Mesenchymal stem cell (in vitro differentiated cells and primary cell): ENCODE data around the gene ANTXRL.
"Not testable (repeated sequence)": the region's sequence is repeated elsewhere in the genome, so short reads cannot be mapped to it uniquely, and the experiment has no call there.

Experiments
- DNase-seq: peaks from one replicate; pipeline ENCODE4 v3.0.0-alpha.2; 2013
- H2AFZ ChIP-seq: one replicate; pipeline ENCODE4 v1.6.1; 2013; ENCODE audit warnings: low read depth, mild to moderate bottlenecking, control low read depth, inconsistent platforms, low read length, moderate library complexity
- H2AK5ac ChIP-seq: 2 replicates; pipeline ENCODE4 v1.6.1; 2013; ENCODE audit warnings: low read length, moderate library complexity, mild to moderate bottlenecking, inconsistent platforms; ENCODE audit not compliant: severe bottlenecking
- H2BK120ac ChIP-seq: one replicate; pipeline ENCODE4 v1.6.1; 2013; ENCODE audit warnings: low read depth, mild to moderate bottlenecking, inconsistent platforms, low read length, moderate library complexity
- H2BK12ac ChIP-seq, 2 experiments: one replicate each; pipeline ENCODE4 v1.6.1; 2013; ENCODE audit warnings: inconsistent platforms in 2 of 2, low read length in 2 of 2, mild to moderate bottlenecking in 2 of 2, moderate library complexity in 2 of 2, control low read depth in 1 of 2
- H2BK15ac ChIP-seq: one replicate; pipeline ENCODE4 v1.6.1; 2013; ENCODE audit warnings: mild to moderate bottlenecking, low read depth, inconsistent platforms; ENCODE audit not compliant: poor library complexity, severe bottlenecking
- H2BK5ac ChIP-seq: 2 replicates; pipeline ENCODE4 v1.6.1; 2013; ENCODE audit warnings: low read depth, mild to moderate bottlenecking, low read length, control low read depth, inconsistent platforms; ENCODE audit not compliant: poor library complexity, severe bottlenecking
- H3K14ac ChIP-seq, 2 experiments: one replicate each; pipeline ENCODE4 v1.6.1; 2013; ENCODE audit warnings: inconsistent platforms in 2 of 2, low read length in 2 of 2, control low read depth in 1 of 2, mild to moderate bottlenecking in 1 of 2, moderate library complexity in 1 of 2
- H3K18ac ChIP-seq, 2 experiments: one replicate each; pipeline ENCODE4 v1.6.1; 2013; ENCODE audit warnings: inconsistent platforms in 2 of 2, low read length in 2 of 2, control low read depth in 1 of 2, low read depth in 1 of 2, mild to moderate bottlenecking in 1 of 2
- H3K23ac ChIP-seq, 2 experiments: one replicate each; pipeline ENCODE4 v1.6.1; 2013; ENCODE audit warnings: inconsistent platforms in 2 of 2, low read length in 2 of 2, mild to moderate bottlenecking in 2 of 2, moderate library complexity in 2 of 2, control low read depth in 1 of 2
- H3K27ac ChIP-seq: 2 replicates; pipeline ENCODE4 v1.5.1; 2013; ENCODE audit warnings: mild to moderate bottlenecking, moderate library complexity, low read length, control low read depth, inconsistent platforms; ENCODE audit not compliant: poor library complexity, severe bottlenecking
- H3K27me3 ChIP-seq, 2 experiments: 2 replicates each; pipeline versions ENCODE4 v1.6.1 to v1.7.0; 2013; ENCODE audit warnings: low read length in 2 of 2, mild to moderate bottlenecking in 2 of 2, moderate library complexity in 2 of 2, control low read depth in 1 of 2, inconsistent platforms in 1 of 2; ENCODE audit not compliant: control insufficient read depth in 1 of 2, insufficient read depth in 1 of 2
- H3K36me3 ChIP-seq, 2 experiments: 2 replicates each; pipeline versions ENCODE4 v1.6.1 to v1.7.0; 2013; ENCODE audit warnings: low read length in 2 of 2, control low read depth in 1 of 2, inconsistent platforms in 1 of 2, low read depth in 1 of 2, mild to moderate bottlenecking in 1 of 2; ENCODE audit not compliant: insufficient read depth in 2 of 2, control insufficient read depth in 1 of 2
- H3K4ac ChIP-seq, 2 experiments: one replicate each; pipeline ENCODE4 v1.6.1; 2013; ENCODE audit warnings: inconsistent platforms in 2 of 2, low read length in 2 of 2, mild to moderate bottlenecking in 2 of 2, moderate library complexity in 2 of 2, control low read depth in 1 of 2, low read depth in 1 of 2
- H3K4me1 ChIP-seq: 2 replicates; pipeline ENCODE4 v1.6.1; 2013; ENCODE audit warnings: low read depth, low read length, control low read depth; ENCODE audit not compliant: control insufficient read depth, insufficient read depth
- H3K4me2 ChIP-seq: 2 replicates; pipeline ENCODE4 v1.6.1; 2013; ENCODE audit warnings: low read length, mild to moderate bottlenecking, inconsistent platforms; ENCODE audit not compliant: poor library complexity, severe bottlenecking
- H3K4me3 ChIP-seq, 2 experiments: 2 replicates each; pipeline versions ENCODE4 v1.5.1 to v1.7.0; 2013; ENCODE audit warnings: low read length in 2 of 2, mild to moderate bottlenecking in 2 of 2, control low read depth in 1 of 2, low read depth in 1 of 2; ENCODE audit not compliant: insufficient read depth in 1 of 2
- H3K79me1 ChIP-seq: replicated peaks from 2 replicates; pipeline ENCODE4 v1.6.1; 2013; ENCODE audit warnings: mild to moderate bottlenecking, control low read depth, low read length, inconsistent platforms; ENCODE audit not compliant: poor library complexity, severe bottlenecking
- H3K9ac ChIP-seq: 2 replicates; pipeline ENCODE4 v1.7.0; 2013; ENCODE audit warnings: mild to moderate bottlenecking, low read length, moderate library complexity
- H3K9me3 ChIP-seq: 2 replicates; pipeline ENCODE4 v1.7.0; 2013; ENCODE audit warnings: mild to moderate bottlenecking, low read length; ENCODE audit not compliant: control insufficient read depth
- H4K8ac ChIP-seq: one replicate; pipeline ENCODE4 v1.6.1; 2013; ENCODE audit warnings: inconsistent platforms, mild to moderate bottlenecking, low read length, moderate library complexity
- H4K91ac ChIP-seq: one replicate; pipeline ENCODE4 v1.6.1; 2013; ENCODE audit warnings: mild to moderate bottlenecking, low read length, inconsistent platforms
- WGBS: methylation state at CpG from one replicate; pipeline ENCODE4 v1.1.7; 2013; ENCODE audit warnings: mixed read lengths; 5-methylcytosine and 5-hydroxymethylcytosine counted together

The ANTXRL gene

GRCh38 chr10:46377022-46377421 is 90.2 kb downstream of the ANTXRL start:
- not testable (repeated sequence) for H3K4me2 ChIP-seq, H3K4me3 ChIP-seq, H3K23ac ChIP-seq, H3K9ac ChIP-seq, H3K9me3 ChIP-seq, H2AFZ ChIP-seq, H2BK15ac ChIP-seq, H3K4ac ChIP-seq, H3K79me1 ChIP-seq, H3K36me3 ChIP-seq, H2BK5ac ChIP-seq, H3K27me3 ChIP-seq, H3K14ac ChIP-seq, H3K18ac ChIP-seq, H2BK120ac ChIP-seq, H3K27ac ChIP-seq, DNase-seq, H4K91ac ChIP-seq, H2AK5ac ChIP-seq, H2BK12ac ChIP-seq, H4K8ac ChIP-seq, H3K4me1 ChIP-seq
- no CpG with 5 or more reads among the region's 1 CpG for WGBS

GRCh38 chr10:46377651-46378050 is 90.9 kb downstream of the ANTXRL start:
- no CpG with 5 or more reads among the region's 4 CpGs for WGBS
- H3K23ac ChIP-seq, H3K4ac ChIP-seq: not testable (repeated sequence)

GRCh38 chr10:46378108-46378507 is 91.3 kb downstream of the ANTXRL start:
- not testable (repeated sequence) for H4K91ac ChIP-seq, H3K14ac ChIP-seq, H3K36me3 ChIP-seq, H3K9ac ChIP-seq, DNase-seq, H2BK12ac ChIP-seq, H3K4me3 ChIP-seq, H2BK120ac ChIP-seq, H3K4ac ChIP-seq, H2AFZ ChIP-seq, H3K23ac ChIP-seq, H2AK5ac ChIP-seq, H2BK5ac ChIP-seq, H3K27me3 ChIP-seq, H2BK15ac ChIP-seq, H4K8ac ChIP-seq, H3K4me2 ChIP-seq, H3K9me3 ChIP-seq, H3K4me1 ChIP-seq, H3K79me1 ChIP-seq, H3K27ac ChIP-seq, H3K18ac ChIP-seq
- 81% methylated on average over 3 of the region's 8 CpGs for WGBS

More at GRCh38 chr10:46377651-46378050, 90.9 kb downstream of the ANTXRL start:
- not testable (repeated sequence) for H3K27ac ChIP-seq, H3K14ac ChIP-seq, H2AFZ ChIP-seq, DNase-seq, H3K36me3 ChIP-seq, H3K27me3 ChIP-seq, H3K4me2 ChIP-seq, H3K9me3 ChIP-seq, H2BK15ac ChIP-seq, H3K79me1 ChIP-seq, H2AK5ac ChIP-seq, H2BK5ac ChIP-seq, H2BK120ac ChIP-seq, H3K4me1 ChIP-seq, H3K9ac ChIP-seq, H3K4me3 ChIP-seq, H4K91ac ChIP-seq, H3K18ac ChIP-seq, H4K8ac ChIP-seq, H2BK12ac ChIP-seq

GRCh38 chr10:46379233-46379848 is 92.5 kb downstream of the ANTXRL start:
- H3K27ac ChIP-seq, H4K8ac ChIP-seq, H2AFZ ChIP-seq, H3K4me2 ChIP-seq, DNase-seq, H3K14ac ChIP-seq, H3K4me1 ChIP-seq, H3K23ac ChIP-seq, H4K91ac ChIP-seq, H2AK5ac ChIP-seq, H3K79me1 ChIP-seq, H3K36me3 ChIP-seq, H3K9ac ChIP-seq, H2BK5ac ChIP-seq, H2BK12ac ChIP-seq, H3K4ac ChIP-seq, H3K4me3 ChIP-seq, H3K18ac ChIP-seq, H2BK120ac ChIP-seq, H3K9me3 ChIP-seq, H3K27me3 ChIP-seq, H2BK15ac ChIP-seq: not testable (repeated sequence)
- no CpG with 5 or more reads among the region's 5 CpGs for WGBS
